Measurements from ENCODE around the gene ADTRP. TPM values are rescaled to one million over a fixed set of nuclear protein-coding genes. Genes with fewer than 3 reads are reported as not detected.

ADTRP gene
- total and polyA plus RNA-seq, 9 donors, result 0.12 to 0.80 (median 0.34) TPM; not detected in 5

GRCh38 chr6:11775791-11776409 is 2.7 kb downstream of the ADTRP start:
- intact Hi-C loops (cut with DNase I), result no loop called here
- Histone ChIP-seq H3K36me3 (no peaks in the 10 kb centered on the region), H3K9me3 (no peaks in the 10 kb centered on the region), H3K27ac (no peak overlapping the region), H3K4me3 (no peak overlapping the region), H3K27me3 (no peaks in the 10 kb centered on the region), H3K4me1 (ENCODE audit: insufficient read depth) (no peaks in the 10 kb centered on the region)
- WGBS, 3 donors, result 88 to 95% (median 92%) methylated on average over 8 of the region's 8 CpGs
- no peak for DNase-seq
- TF ChIP-seq POLR2A (IDR thresholded peaks at IDR 0.05), result no peak
- TF ChIP-seq EP300 (IDR thresholded peaks at IDR 0.05), result no peak

- H3K4me1 ChIP-seq (ENCODE audit: insufficient read depth), result no peaks in the 10 kb centered on the region
- intact Hi-C loops (cut with DNase I), result no loop called here
- no peak for DNase-seq
- H3K4me3 ChIP-seq, result no peak overlapping the region
- 63 to 74% (median 68%) methylated on average over 4 of the region's 4 CpGs for WGBS, 3 donors
- H3K36me3 ChIP-seq, result no peaks in the 10 kb centered on the region
- no peak overlapping the region for H3K27ac ChIP-seq
- no peaks in the 10 kb centered on the region for H3K27me3 ChIP-seq
- no peak for TF ChIP-seq CTCF (IDR thresholded peaks at IDR 0.05)
- no peak for TF ChIP-seq POLR2A (IDR thresholded peaks at IDR 0.05)
- no peak for TF ChIP-seq EP300 (IDR thresholded peaks at IDR 0.05)
- H3K9me3 ChIP-seq, result no peaks in the 10 kb centered on the region
Measured at GRCh38 chr6:11774426-11774825, 4.2 kb downstream of the ADTRP start.

- Histone ChIP-seq H3K9me3 (no peaks in the 10 kb centered on the region), H3K4me3 (no peak overlapping the region), H3K27ac (no peak overlapping the region), H3K27me3 (no peaks in the 10 kb centered on the region), H3K36me3 (no peaks in the 10 kb centered on the region), H3K4me1 (ENCODE audit: insufficient read depth) (no peaks in the 10 kb centered on the region)
- DNase-seq, result no peak
- 92 to 100% (median 95%) methylated on average over 2 of the region's 2 CpGs for WGBS, 3 donors
- no peak for TF ChIP-seq CTCF (IDR thresholded peaks at IDR 0.05)
- no peak for TF ChIP-seq POLR2A (IDR thresholded peaks at IDR 0.05)
- TF ChIP-seq EP300 (IDR thresholded peaks at IDR 0.05), result no peak
- intact Hi-C loops (cut with DNase I), result no loop called here
Measured at GRCh38 chr6:11773581-11773980, 5.0 kb downstream of the ADTRP start.

- no peaks in the 10 kb centered on the region for H3K9me3 ChIP-seq
- TF ChIP-seq EP300 (IDR thresholded peaks at IDR 0.05) (no peak), POLR2A (IDR thresholded peaks at IDR 0.05) (no peak), CTCF (IDR thresholded peaks at IDR 0.05) (no peak)
- intact Hi-C loops (cut with DNase I), result no loop called here
- 74 to 95% (median 93%) methylated on average over 5 of the region's 5 CpGs for WGBS, 3 donors
- no peak for DNase-seq
- no peaks in the 10 kb centered on the region for H3K27me3 ChIP-seq
- no peaks in the 10 kb centered on the region for H3K4me1 ChIP-seq (ENCODE audit: insufficient read depth)
- H3K4me3 ChIP-seq, result no peak overlapping the region
- no peak overlapping the region for H3K27ac ChIP-seq
- no peaks in the 10 kb centered on the region for H3K36me3 ChIP-seq
Measured at GRCh38 chr6:11773013-11773412, 5.6 kb downstream of the ADTRP start.

- H3K9me3 ChIP-seq, result no peaks in the 10 kb centered on the region
- no peak for TF ChIP-seq CTCF (IDR thresholded peaks at IDR 0.05)
- TF ChIP-seq POLR2A (IDR thresholded peaks at IDR 0.05), result no peak
- TF ChIP-seq EP300 (IDR thresholded peaks at IDR 0.05), result no peak
- H3K36me3 ChIP-seq, result no peaks in the 10 kb centered on the region
- no peak overlapping the region for H3K4me3 ChIP-seq
- H3K27me3 ChIP-seq, result no peaks in the 10 kb centered on the region
- H3K27ac ChIP-seq, result no peak overlapping the region
- H3K4me1 ChIP-seq (ENCODE audit: insufficient read depth), result no peaks in the 10 kb centered on the region
- peak in 1 of 5 donors; percentile 46 for DNase-seq
- intact Hi-C loops (cut with DNase I), result no loop called here
- WGBS, 3 donors, result 61 to 65% (median 61%) methylated on average over 10 of the region's 10 CpGs
Measured at GRCh38 chr6:11772109-11772825, 6.3 kb downstream of the ADTRP start.

Measured in ovary (tissue), 9 donors.